ENCODE measurements around the gene CD7. TPM values are rescaled to one million over a fixed set of nuclear protein-coding genes. Genes with fewer than 3 reads are reported as not detected.

Gene CD7
- total RNA-seq, 1 donor from 2014 or later: 0.47 TPM

DNA sequence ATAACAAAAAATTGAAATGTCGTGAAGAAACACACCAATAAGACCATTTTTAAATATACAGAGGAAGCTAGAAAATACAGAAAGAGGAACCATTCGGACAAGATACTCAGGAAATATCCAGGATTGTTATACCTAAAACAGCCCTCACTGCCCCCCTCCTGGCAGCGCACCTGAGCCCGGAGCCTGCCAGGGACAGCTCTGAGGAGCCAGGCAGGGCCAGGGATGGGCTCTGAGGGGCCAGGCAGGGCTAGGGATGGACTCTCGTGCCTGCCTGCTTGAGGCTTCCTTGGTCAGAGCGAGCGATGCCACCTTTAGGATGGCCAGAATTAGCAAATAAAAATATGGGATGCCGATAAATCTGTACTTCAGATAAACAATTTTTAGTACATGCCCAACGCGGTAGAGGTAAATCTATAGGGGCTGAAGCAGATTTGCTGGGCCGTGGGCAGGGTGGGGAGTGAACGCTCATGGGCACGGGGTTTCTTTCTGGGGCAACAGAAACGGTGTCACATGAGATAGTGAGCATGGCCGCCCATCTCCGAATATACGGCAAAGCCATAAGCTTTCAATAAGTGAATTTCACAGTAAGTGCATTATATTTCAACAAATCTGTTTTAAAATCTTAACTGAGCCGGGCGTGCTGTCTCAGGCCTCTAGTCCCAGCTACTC is 25.7 kb downstream of the CD7 start:
- peak overlapping the region; percentile 98 for H3K27ac ChIP-seq (replicated peaks)
- peaks cover 59% of the 10 kb centered on the region for H3K4me1 ChIP-seq
- H3K9me3 ChIP-seq (replicated peaks): no peaks in the 10 kb centered on the region

DNA sequence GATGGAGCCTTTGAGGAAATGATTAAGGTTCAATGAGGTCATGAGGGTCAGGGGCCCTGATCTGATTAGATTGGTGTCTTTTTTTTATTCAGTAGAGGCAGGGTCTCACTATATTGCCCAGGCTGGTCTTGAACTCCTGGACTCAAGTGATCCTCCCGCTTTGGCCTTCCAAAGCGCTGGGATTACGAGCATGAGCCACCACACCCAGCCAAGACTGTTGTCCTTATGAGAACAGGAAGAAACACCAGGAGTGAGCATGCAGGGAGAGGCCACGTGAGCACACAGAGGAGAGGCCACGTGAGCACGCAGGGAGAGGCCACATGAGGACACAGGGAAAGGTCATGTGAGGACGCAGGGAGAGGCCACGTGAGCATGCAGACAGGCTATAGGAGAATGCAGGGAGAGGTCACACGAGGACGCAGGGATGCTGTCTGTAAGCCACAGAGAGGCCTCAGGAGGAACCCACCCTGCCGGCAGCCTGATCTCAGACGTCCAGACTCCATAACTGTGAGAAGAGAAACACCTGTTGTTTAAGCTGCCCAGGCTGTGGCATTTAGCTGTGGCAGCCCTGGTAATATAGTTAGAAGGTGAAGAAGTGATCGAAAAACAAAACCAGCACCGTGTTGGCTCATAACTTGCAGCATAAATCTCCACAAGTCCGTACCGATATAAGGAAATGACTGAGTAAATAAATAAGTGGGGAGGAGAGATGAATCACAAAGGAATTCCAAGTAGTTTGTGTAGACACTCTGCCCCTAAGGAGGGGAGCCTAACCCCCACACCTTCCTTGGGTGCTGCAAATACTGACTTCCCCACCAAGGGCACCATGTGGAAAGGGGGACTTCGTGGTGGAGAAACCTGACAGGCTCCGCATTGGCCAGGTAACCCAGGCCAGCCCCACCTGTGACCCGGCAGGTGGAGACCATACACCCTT is 29.3 kb downstream of the CD7 start:
- Histone ChIP-seq H3K36me3 (no peaks in the 10 kb centered on the region), H3K27me3 (ENCODE audit: low read depth) (no peaks in the 10 kb centered on the region), H3K4me3 (no peak overlapping the region), H3K27ac (replicated peaks) (peak overlapping the region; percentile 84), H3K9me3 (replicated peaks) (no peaks in the 10 kb centered on the region), H3K4me1 (peaks cover 47% of the 10 kb centered on the region)
- intact Hi-C loops (cut with micrococcal nuclease): no loop called here
- TF ChIP-seq, protein P1, sequence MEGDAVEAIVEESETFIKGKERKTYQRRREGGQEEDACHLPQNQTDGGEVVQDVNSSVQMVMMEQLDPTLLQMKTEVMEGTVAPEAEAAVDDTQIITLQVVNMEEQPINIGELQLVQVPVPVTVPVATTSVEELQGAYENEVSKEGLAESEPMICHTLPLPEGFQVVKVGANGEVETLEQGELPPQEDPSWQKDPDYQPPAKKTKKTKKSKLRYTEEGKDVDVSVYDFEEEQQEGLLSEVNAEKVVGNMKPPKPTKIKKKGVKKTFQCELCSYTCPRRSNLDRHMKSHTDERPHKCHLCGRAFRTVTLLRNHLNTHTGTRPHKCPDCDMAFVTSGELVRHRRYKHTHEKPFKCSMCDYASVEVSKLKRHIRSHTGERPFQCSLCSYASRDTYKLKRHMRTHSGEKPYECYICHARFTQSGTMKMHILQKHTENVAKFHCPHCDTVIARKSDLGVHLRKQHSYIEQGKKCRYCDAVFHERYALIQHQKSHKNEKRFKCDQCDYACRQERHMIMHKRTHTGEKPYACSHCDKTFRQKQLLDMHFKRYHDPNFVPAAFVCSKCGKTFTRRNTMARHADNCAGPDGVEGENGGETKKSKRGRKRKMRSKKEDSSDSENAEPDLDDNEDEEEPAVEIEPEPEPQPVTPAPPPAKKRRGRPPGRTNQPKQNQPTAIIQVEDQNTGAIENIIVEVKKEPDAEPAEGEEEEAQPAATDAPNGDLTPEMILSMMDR (IDR thresholded peaks at IDR 0.05; ENCODE audit: borderline replicate concordance): no peak
- peak; percentile 83 for DNase-seq

More for the DNA sequence above, 25.7 kb downstream of the CD7 start:
- Histone ChIP-seq H3K4me3 (peak overlapping the region; percentile 96), H3K27me3 (ENCODE audit: low read depth) (no peaks in the 10 kb centered on the region), H3K36me3 (no peaks in the 10 kb centered on the region)
- intact Hi-C loops (cut with micrococcal nuclease): no loop called here
- TF ChIP-seq, protein P1 (IDR thresholded peaks at IDR 0.05; ENCODE audit: borderline replicate concordance): no peak
- no peak for DNase-seq

DNA sequence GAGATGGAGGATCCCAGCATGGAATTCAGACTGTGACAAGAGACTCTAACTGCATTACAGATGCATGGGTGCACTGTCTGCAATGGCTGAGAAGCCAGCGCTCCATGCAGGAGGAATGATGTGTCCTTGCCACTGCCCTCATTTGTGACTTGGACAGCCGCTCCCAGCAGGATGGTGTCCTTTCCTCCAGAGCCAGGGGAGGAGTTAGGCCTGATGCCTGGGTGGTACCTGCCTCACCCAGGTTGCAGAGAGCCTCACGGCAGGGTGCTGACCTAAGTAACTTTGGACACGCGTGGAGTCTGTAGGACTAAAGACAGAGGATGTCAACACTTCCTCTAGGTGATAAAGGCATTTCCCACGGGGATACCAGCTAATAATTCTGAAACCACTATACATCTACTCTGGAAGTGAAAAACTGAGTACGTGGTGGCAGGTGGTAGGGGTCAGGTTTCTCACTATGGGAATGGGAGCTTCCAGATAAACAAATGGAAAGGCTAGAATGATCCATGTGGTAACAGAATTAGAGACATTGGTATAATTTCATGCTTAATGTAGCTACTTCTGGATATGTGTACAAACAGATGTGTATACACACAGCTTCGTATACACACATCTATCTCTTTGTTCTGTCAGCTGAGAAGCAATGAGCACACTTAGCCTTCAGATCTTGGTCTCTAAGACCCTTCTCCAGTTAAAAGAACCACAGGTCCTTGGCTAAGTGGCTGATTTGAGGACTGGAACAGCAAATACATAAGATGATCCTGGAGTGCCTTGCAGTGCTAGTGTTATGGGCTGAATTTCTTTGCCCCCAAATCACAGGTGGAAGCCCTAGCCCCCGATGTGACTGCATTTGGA is 30.2 kb downstream of the CD7 start:
- H3K4me1 ChIP-seq: peaks cover 45% of the 10 kb centered on the region
- TF ChIP-seq, protein P1 (IDR thresholded peaks at IDR 0.05; ENCODE audit: borderline replicate concordance): no peak
- no peaks in the 10 kb centered on the region for H3K9me3 ChIP-seq (replicated peaks)
- no peak for DNase-seq
- intact Hi-C loops (cut with micrococcal nuclease): no loop called here
- H3K27me3 ChIP-seq (ENCODE audit: low read depth): no peaks in the 10 kb centered on the region
- no peak overlapping the region for H3K4me3 ChIP-seq
- H3K27ac ChIP-seq (replicated peaks): peak overlapping the region; percentile 84
- no peaks in the 10 kb centered on the region for H3K36me3 ChIP-seq

DNA sequence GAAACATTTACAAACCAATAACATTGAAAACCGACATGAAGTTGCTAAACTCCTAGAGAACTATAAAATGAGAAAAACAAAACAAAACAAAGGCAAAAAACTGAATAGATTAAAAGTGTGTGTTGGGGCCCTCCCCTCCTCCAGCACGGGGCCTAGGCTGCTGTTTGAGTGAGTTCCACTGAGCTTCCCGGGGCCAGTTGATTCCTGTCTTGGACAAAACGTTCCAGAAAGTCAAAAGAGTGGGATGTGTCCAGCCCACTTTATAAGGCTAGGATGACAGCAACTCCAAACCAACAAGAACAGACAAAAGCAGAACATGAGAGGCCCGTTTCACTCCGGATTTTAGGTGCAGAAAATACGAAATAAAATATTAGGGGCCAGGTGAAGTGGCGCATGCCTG is 32.3 kb downstream of the CD7 start:
- no peak for DNase-seq
- H3K9me3 ChIP-seq (replicated peaks): no peaks in the 10 kb centered on the region
- H3K4me1 ChIP-seq: peaks cover 39% of the 10 kb centered on the region
- no peaks in the 10 kb centered on the region for H3K36me3 ChIP-seq
- TF ChIP-seq, protein P1 (IDR thresholded peaks at IDR 0.05; ENCODE audit: borderline replicate concordance): no peak
- no peak overlapping the region for H3K27ac ChIP-seq (replicated peaks)
- no peaks in the 10 kb centered on the region for H3K27me3 ChIP-seq (ENCODE audit: low read depth)
- no peak overlapping the region for H3K4me3 ChIP-seq
- intact Hi-C loops (cut with micrococcal nuclease): no loop called here

DNA sequence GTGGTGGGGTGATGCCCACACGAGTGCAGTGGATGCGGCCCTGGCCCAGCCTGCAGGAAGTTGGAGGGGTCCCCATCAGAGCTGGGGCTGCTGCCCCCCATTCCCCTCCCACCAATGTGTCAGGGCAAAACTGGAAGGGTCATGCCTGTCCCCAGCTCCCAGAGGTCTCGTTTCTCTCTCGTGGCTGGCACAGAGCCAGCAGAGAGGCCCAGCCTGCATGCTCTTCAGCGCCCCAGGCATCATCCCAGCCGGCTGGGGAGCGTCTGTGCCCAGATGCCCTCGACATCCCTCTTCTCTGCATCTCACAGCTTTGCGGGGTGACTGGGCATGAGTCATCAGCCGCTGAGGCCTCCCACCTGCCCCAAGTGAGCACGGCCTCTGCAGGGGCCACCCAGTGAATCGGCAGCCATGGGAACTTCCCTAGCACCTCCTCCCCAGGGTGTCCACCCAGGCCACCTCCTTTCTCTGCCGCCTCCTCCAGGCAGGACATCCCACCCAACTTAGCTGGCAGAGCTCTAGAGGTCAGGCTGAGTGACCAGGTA is 34.1 kb downstream of the CD7 start:
- DNase-seq: no peak
- intact Hi-C loops (cut with micrococcal nuclease): no loop called here
- Histone ChIP-seq H3K27ac (replicated peaks) (no peak overlapping the region), H3K4me3 (no peak overlapping the region), H3K36me3 (no peaks in the 10 kb centered on the region), H3K27me3 (ENCODE audit: low read depth) (no peaks in the 10 kb centered on the region), H3K4me1 (peaks cover 23% of the 10 kb centered on the region), H3K9me3 (replicated peaks) (no peaks in the 10 kb centered on the region)
- TF ChIP-seq, protein P1 (IDR thresholded peaks at IDR 0.05; ENCODE audit: borderline replicate concordance): no peak

Data from left ventricle myocardium inferior (tissue), 1 donor.